ENCODE data around the gene PAX3.

Gene PAX3

GRCh38 chr2:222270396-222270795 is 28.4 kb downstream of the PAX3 start:
- DNase-seq (ENCODE audit: low spot score) = no peak

DNA sequence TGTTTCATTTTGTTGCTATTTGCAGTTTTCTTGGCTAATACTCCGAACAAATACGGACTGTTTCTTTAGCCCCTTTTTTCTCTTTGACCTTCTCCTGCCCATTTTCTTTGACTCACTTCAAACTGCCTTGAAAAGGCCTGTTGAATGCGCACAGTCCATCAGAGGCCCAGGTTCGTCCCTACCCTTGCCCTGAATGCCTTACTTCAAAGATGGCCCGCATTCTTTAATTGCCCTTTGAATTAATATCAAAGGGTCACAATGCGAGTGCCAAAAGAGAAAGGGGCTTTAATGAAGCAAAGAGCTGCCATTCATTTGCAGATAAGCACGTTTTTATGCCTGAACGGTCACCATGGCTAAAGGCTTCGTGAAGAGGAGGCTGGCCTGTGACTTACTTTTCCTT is 29.7 kb downstream of the PAX3 start:
- no peak for DNase-seq (ENCODE audit: low spot score)

- DNase-seq (ENCODE audit: low spot score) = no peak
Measured at GRCh38 chr2:222268311-222268990, 30.3 kb downstream of the PAX3 start.

GRCh38 chr2:222264791-222265320 is 33.9 kb downstream of the PAX3 start:
- DNase-seq (ENCODE audit: low spot score) = no peak

DNA sequence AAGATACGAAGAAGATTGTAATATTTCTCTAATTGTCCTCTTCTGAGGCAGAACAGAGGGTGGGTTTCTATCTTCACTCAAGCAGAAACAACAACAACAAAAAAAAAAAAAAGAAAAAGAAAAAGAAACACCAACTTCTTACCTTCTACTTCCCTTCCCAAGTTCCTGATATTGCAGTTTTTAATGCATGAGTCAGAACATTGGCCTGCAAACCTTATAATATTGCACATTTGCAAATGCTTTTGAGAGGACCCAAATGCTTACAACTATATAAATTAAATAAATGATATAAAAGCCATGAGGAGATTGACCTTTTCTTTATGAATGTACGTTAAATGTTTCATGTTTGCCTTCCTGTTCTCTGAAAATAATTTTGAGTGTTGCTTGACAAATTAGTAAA is 37.3 kb downstream of the PAX3 start:
- DNase-seq (ENCODE audit: low spot score) = no peak

DNA sequence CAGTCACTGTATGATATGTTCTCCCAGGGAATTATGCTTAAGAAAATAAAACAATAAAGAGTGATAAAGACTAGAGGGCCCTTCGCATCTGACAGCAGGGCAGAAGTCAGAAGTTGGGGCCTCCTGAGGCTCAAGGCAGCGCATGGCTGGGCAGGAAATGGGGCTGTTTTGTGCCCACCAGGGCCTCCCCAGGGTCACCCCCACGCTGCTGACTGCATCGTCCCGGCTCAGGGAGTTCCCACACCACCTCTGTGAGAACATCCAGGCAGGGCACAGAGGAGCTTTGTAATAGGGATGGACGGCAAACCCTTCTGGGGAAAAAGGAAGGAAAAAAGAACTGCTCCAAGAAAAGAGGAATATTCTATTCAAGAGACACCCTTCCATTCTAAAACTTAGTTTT is 41.2 kb downstream of the PAX3 start:
- DNase-seq (ENCODE audit: low spot score) = no peak

GRCh38 chr2:222256250-222256649 is 42.5 kb downstream of the PAX3 start:
- DNase-seq (ENCODE audit: low spot score) = no peak

- DNase-seq (ENCODE audit: low spot score) = no peak
Measured at GRCh38 chr2:222255090-222255489, 43.7 kb downstream of the PAX3 start.

GRCh38 chr2:222250313-222250712 is 48.5 kb downstream of the PAX3 start:
- DNase-seq (ENCODE audit: low spot score) = no peak

DNA sequence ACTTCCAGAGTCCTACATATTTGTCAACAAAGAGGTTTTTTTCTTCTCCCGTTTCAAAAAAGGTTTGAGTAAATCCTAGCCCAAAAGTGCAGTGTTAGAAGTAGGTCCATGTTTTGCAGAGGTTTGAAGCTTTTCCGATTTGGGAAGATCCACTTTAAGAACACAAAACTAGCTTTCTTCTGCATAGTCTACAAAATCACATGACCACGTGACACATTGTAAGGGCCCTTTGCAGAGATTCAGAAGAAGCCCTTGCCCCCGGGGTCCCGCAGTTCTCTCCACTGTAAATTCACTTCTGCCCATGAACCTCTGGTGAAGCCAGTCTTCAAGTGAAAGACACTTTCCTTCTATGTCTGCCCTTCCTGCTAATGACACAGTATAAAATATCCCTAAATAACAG is 49.4 kb downstream of the PAX3 start:
- DNase-seq (ENCODE audit: low spot score) = no peak

DNA sequence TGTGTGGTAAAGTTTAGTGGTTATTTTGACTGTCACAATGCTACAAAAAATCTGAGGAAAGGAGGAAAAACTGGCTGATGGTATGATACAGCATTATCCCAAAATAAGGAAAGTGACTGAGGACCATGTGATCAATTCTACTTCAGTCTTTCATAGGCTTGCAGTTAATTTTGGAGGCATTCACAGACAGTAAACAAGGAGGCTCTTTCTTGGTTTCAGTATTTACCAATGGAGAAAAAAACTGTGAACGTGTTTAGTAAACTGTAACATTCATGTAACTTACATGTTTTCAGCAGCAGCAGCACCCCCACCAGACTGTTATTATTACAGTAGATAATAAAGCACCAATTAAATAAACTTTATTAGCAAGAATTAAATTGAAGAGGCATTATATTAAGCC is 50.0 kb downstream of the PAX3 start:
- no peak for DNase-seq (ENCODE audit: low spot score)

DNA sequence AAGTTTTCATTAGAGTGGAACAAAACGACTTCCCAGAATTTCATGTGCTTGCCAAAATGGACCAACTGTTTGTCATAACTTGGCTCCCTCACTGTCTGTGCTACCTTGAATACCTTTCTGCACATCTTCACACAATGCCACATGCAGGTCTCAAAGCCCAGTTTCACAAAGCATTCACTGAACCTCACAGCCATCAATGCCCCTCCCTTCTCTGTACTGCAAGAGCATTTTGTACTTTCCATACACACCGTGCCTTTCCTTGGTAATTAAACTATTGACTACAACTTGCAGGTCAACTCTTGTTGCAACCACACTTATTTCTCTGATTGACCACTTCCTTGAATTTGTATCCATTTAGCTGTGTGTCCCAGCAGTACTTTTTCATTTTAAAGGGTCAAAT is 50.5 kb downstream of the PAX3 start:
- DNase-seq (ENCODE audit: low spot score) = no peak

GRCh38 chr2:222242532-222242931 is 56.3 kb downstream of the PAX3 start:
- no peak for DNase-seq (ENCODE audit: low spot score)

- peak; percentile 4 for DNase-seq (ENCODE audit: low spot score)
Measured at GRCh38 chr2:222241128-222241870, 57.5 kb downstream of the PAX3 start.

GRCh38 chr2:222240676-222241049 is 58.1 kb downstream of the PAX3 start:
- no peak for DNase-seq (ENCODE audit: low spot score)

DNA sequence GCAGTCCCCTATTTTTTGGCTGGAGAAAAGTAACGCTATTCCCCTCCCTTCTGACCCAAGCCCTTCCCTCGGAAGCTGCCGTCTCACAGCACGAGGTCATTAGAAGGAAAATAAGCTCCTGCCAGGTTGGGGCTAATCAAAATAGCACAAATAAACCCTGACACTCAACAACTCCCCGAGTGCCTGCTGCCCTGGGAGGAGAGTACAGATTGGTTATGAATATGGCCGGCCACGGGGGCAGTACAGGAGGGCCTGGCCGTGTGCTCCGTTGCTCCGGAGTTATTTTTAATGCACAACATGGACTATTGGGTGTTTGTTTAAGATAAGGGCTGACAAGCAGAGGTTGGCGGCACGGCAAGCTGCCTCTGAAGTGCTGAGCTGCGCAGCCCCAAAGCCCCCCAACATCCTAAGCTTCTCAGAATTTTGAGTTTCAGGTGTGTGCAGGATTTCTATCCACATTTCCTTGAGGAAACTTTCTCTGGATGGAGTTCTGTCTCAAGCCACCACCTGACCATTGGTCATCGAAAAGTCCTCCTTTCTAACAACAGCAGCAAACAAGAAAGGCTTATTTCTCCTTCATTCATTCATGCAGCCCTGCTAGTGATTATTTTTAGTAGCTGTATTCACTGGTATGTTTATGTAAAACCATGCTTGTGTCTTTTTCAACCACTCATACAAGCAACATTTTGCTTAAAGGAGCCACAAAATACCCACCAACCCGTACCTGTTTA is 58.7 kb downstream of the PAX3 start:
- no peak for DNase-seq (ENCODE audit: low spot score)

DNA sequence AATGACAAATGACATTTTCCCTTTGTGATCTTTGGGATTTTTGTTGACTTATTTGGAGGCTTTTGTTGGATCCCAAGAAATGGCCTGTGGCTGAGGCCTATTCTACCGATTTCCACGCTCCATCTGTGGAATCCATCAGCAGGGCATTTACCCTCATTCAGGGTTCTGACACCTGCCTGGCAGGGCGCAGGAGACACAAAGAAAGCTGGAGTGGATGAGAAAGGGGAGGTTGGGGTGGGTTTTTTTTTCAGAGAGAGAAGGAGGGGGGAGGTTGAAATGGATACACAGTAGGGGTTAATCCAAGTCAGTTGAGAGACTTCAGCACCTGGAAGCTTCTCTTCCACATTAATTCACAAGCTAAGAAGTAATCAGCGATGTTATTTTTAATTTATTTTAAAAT is 59.7 kb downstream of the PAX3 start:
- DNase-seq (ENCODE audit: low spot score) = no peak

GRCh38 chr2:222238072-222238471 is 60.7 kb downstream of the PAX3 start:
- no peak for DNase-seq (ENCODE audit: low spot score)

DNA sequence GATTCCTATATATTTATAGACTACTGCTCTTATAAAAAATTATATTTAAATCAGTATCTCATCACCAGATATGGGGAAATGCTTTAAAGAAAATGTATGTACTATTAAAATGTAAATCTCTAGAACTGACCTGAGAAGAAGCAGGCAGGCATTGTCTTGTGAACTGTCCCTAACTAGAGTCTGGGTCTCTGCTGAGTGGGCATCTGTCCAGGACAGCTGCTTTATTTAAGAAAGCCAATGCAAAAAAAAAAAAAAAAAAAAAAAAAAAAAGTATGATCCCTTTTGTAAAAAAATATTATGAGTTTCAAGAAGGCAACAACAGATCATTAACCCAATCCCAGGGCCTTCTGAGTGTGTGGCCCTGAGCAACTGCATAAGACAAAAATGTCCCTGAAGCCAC is 66.0 kb downstream of the PAX3 start:
- DNase-seq (ENCODE audit: low spot score) = no peak

- DNase-seq (ENCODE audit: low spot score) = no peak
Measured at GRCh38 chr2:222232372-222232771, 66.4 kb downstream of the PAX3 start.

- no peak for DNase-seq (ENCODE audit: low spot score)
Measured at GRCh38 chr2:222228054-222228453, 70.7 kb downstream of the PAX3 start.

DNA sequence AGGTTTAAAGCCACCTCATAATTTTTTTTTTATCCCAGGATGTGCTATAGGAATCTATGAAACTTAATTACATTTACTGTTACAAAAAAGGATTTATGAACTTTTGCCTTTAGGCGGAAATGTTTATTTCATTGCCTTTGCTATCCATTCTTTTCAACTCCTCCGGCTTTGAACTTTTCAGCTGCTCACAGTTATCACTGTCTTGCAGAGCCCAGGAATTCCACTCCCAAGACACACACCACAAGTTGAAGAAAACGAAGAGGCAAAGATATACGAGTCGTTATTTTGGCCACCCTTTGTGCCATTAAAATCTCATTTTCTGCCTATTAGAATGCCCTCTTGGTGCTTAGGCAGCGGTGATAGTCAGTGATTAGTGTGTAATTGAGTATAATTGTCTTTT is 80.0 kb downstream of the PAX3 start:
- no peak for DNase-seq (ENCODE audit: low spot score)

DNA sequence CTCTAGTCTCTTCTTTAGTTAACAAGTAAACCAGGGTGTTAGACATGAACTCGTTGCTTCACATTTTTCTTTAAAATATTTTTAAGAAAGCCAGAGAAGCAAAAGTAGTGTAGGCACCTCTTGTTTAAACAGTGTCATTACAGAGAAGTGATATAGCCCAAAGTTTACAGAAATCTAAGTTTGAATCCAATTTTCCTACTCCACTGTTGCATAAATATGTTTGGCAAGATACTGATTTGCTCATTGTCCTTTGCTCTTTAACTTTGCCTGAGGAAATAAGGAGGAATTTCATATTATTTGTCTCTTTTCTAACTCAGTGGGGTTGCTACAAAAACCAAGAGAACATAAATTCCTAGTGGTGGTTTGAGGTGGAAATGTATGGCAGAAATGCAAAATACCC is 81.1 kb downstream of the PAX3 start:
- DNase-seq (ENCODE audit: low spot score) = no peak
